ENCODE data around the gene PDZK1IP1. TPM values are rescaled to one million over a fixed set of nuclear protein-coding genes. Genes with fewer than 3 reads are reported as not detected.

PDZK1IP1 gene
- total RNA-seq, 1 experiment from 2014 or later, result 19.6 TPM

- Mint-ChIP-seq H3K4me3 (ENCODE audit: unreplicated experiment) (no peak overlapping the region), H3K9me3 (ENCODE audit: unreplicated experiment) (no peaks in the 10 kb centered on the region), H3K27me3 (ENCODE audit: insufficient read depth, unreplicated experiment) (no peaks in the 10 kb centered on the region), H3K27ac (ENCODE audit: low read depth, unreplicated experiment) (peak overlapping the region; percentile 41), H3K4me1 (ENCODE audit: insufficient read depth, unreplicated experiment) (peaks cover 43% of the 10 kb centered on the region), H3K36me3 (ENCODE audit: insufficient read depth, unreplicated experiment) (peaks cover 5% of the 10 kb centered on the region)
- CTCF ChIA-PET, result interaction anchor here (0.6 to 8.1 kb wide), 8 partner anchors 11 to 529 kb away, joined by 3 to 158 read pairs (median 6); partner anchors contain the start of gene PDZK1IP1
- BruUV-seq (replicated peaks), result no TSS peak
- no peak for TF ChIP-seq CTCF (IDR thresholded peaks at IDR 0.05; ENCODE audit: unreplicated experiment)
- POLR2A ChIA-PET, result interaction anchor here (1.2 to 6.4 kb wide), 4 partner anchors 10 to 152 kb away, joined by 4 to 82 read pairs (median 4); partner anchors contain the start of genes CMPK1 and PDZK1IP1
- no peak for DNase-seq (ENCODE audit: unreplicated experiment)
- intact Hi-C loops (cut with micrococcal nuclease), result no loop called here
Measured at GRCh38 chr1:47181095-47181954, 8.5 kb downstream of the PDZK1IP1 start.

GRCh38 chr1:47180603-47181094 lies 9.2 kb downstream of the PDZK1IP1 start:
- ChIA-PET CTCF (interaction anchor here (0.9 to 8.1 kb wide), 7 partner anchors 12 to 530 kb away, joined by 3 to 158 read pairs (median 7); partner anchors contain the start of gene PDZK1IP1), POLR2A (interaction anchor here (1.2 to 6.4 kb wide), 3 partner anchors 11 to 153 kb away, joined by 4 to 82 read pairs (median 5); partner anchors contain the start of genes CMPK1 and PDZK1IP1)
- H3K4me3 Mint-ChIP-seq (ENCODE audit: unreplicated experiment), result peak overlapping the region; percentile 74
- peak; percentile 56 for DNase-seq (ENCODE audit: unreplicated experiment)
- H3K9me3 Mint-ChIP-seq (ENCODE audit: unreplicated experiment), result no peaks in the 10 kb centered on the region
- no TSS peak for BruUV-seq (replicated peaks)
- intact Hi-C loops (cut with micrococcal nuclease), result no loop called here
- H3K27ac Mint-ChIP-seq (ENCODE audit: low read depth, unreplicated experiment), result peak overlapping the region; percentile 10
- no peak for TF ChIP-seq CTCF (IDR thresholded peaks at IDR 0.05; ENCODE audit: unreplicated experiment)
- H3K27me3 Mint-ChIP-seq (ENCODE audit: insufficient read depth, unreplicated experiment), result no peaks in the 10 kb centered on the region
- peaks cover 5% of the 10 kb centered on the region for H3K36me3 Mint-ChIP-seq (ENCODE audit: insufficient read depth, unreplicated experiment)
- H3K4me1 Mint-ChIP-seq (ENCODE audit: insufficient read depth, unreplicated experiment), result peaks cover 44% of the 10 kb centered on the region

- CTCF ChIA-PET, result interaction anchor here (0.6 to 8.1 kb wide), 29 partner anchors 8 to 546 kb away, joined by 3 to 158 read pairs (median 6); partner anchors contain the start of genes CMPK1, PDZK1IP1 and STIL
- H3K36me3 Mint-ChIP-seq (ENCODE audit: insufficient read depth, unreplicated experiment), result peaks cover 5% of the 10 kb centered on the region
Measured at GRCh38 chr1:47179988-47180563, 9.8 kb downstream of the PDZK1IP1 start.

More at GRCh38 chr1:47179988-47180563, 9.8 kb downstream of the PDZK1IP1 start:
- intact Hi-C loops (cut with micrococcal nuclease), result loop anchor here (1.0 to 10.0 kb wide), 7 partner anchors 78 to 547 kb away; no protein-coding TSS in a partner anchor
- Mint-ChIP-seq H3K4me1 (ENCODE audit: insufficient read depth, unreplicated experiment) (peaks cover 50% of the 10 kb centered on the region), H3K27me3 (ENCODE audit: insufficient read depth, unreplicated experiment) (no peaks in the 10 kb centered on the region), H3K9me3 (ENCODE audit: unreplicated experiment) (no peaks in the 10 kb centered on the region), H3K4me3 (ENCODE audit: unreplicated experiment) (peak overlapping the region; percentile 74), H3K27ac (ENCODE audit: low read depth, unreplicated experiment) (peak overlapping the region; percentile 99)
- POLR2A ChIA-PET, result interaction anchor here (0.7 to 6.4 kb wide), 12 partner anchors 12 to 548 kb away, joined by 3 to 82 read pairs (median 4); partner anchors contain the start of genes CMPK1, FOXD2, PDZK1IP1 and STIL
- TF ChIP-seq CTCF (IDR thresholded peaks at IDR 0.05; ENCODE audit: unreplicated experiment), result no peak
- no peak for DNase-seq (ENCODE audit: unreplicated experiment)
- no TSS peak for BruUV-seq (replicated peaks)

All from MCF 10A (cell line).